DMS 273 (cell line): ENCODE measurements around the gene SMG9.
"Not testable (repeated sequence)": the region's sequence is repeated elsewhere in the genome, so short reads cannot be mapped to it uniquely, and the experiment has no call there.

ENCODE experiments used
- DNase-seq: peaks from one replicate; lab custom pipeline; 2025; ENCODE audit not compliant: unreplicated experiment; lab: John Stamatoyannopoulos, UW

SMG9 gene

GRCh38 chr19:43695985-43696704 lies 58.6 kb downstream of the SMG9 start:
- no peak for DNase-seq

GRCh38 chr19:43694553-43694952 lies 60.2 kb downstream of the SMG9 start:
- DNase-seq, result no peak

DNA sequence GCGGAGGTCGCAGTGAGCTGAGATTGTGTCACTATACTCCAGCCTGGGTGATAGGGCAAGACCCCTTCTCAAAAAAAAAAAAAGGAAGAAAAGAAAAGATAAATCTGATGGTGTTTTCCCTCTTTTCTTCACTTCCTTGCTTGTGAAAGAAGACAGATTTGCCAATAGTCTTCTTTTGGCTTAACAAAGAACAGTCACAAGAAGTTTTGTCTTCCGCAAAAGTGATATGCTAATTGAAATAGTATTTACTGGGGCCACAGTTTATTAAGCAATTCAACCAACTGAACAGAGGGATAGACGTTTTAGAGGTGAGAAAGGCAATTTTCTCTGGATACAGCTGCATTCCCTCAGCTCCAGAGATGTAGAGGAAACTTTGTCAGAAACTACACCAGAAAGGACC lies 61.9 kb downstream of the SMG9 start:
- no peak for DNase-seq

- DNase-seq, result no peak
Observed at GRCh38 chr19:43692385-43692784, 62.4 kb downstream of the SMG9 start.

GRCh38 chr19:43691755-43692154 lies 63.0 kb downstream of the SMG9 start:
- no peak for DNase-seq

DNA sequence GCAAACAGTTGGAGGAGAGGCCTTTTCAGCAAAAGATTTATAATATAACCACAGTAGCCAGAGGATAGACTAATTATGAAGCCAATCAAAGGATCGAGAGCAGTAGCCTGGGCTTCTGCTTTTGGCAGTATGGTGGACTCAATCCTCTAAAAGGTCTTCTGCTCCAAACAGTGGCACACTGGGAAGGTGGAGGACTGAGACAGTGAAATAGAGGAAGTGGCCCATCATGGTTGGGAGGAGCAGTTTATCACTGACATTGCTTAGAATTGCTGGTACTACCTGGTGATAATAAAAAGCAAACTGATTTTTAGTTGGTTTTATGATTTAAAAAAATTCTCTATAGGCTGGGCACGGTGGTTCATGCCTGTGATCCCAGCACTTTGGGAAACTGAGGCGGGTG lies 63.9 kb downstream of the SMG9 start:
- no peak for DNase-seq

DNA sequence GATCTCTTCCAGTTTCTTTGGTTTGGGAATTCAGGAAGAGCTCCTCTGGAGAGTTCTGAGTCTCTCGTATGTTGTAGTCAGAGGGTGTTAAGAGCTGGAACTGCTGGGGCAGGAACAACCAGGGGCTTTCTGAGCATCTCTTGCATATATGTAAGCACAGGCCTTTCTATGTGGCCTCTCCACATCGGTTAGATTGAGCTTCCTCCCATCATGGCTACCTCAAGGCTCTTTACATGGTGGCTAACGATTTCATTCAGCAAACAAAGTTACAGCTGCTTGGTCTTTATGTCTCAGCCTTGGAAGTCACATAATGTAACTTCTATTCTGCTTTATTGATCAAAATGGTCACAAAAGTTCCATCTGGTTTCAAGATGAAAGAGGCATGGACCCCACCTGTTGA lies 64.3 kb downstream of the SMG9 start:
- DNase-seq, result no peak

GRCh38 chr19:43688059-43688701 lies 66.6 kb downstream of the SMG9 start:
- DNase-seq, result no peak

DNA sequence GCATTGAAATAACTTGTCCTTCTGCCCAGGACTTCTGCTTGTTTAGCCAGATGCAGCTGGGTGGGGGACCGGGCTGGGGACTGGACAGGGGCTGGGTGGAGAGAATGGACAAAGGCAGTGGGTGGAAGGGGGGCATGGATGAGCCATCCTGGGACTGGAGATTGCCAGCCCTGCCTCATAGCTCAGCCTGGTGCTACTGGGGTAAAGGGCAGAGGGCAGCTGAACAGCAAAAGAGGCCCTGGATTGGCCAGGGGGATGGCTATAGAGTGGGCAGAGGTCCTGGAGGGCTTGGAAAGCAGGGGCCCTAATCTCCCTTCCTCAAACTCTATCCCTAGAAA lies 67.1 kb downstream of the SMG9 start:
- no peak for DNase-seq

DNA sequence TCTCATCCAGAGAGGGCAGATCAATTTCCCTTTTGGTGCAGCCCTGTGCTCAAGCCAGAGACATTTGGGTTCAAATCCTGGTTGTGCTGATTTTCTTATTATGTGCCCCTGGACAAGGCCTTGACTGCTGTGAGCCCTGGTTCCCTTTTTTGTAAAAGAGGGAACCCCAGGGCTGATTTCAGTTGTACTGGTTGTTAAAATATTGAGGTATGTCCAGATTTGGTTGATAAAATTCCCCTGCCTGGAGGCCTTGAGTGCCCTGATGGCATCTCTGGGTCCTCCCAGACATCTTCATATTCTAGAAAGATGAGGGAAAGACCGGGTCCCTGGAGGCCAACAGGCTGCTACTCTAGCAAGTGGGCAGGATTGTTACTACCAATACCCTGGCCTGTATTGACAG lies 70.4 kb downstream of the SMG9 start:
- no peak for DNase-seq

DNA sequence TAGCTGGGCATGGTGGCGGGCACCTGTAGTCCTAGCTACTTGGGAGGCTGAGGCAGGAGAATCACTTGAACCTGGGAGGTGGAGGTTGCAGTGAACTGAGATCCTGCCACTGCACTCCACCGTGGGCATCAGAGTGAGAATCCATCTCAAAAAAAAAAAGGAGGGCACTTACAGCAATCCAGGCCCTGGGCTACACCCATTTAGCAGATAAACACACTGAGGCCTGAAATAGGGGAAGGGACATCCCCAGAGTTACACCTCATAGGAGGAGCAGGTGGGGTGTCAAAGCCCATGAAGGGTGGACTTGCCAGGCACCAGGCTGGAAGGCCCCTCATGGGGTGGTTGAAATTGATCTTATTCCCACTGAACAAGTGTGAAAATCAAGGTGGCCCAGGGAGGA lies 70.9 kb downstream of the SMG9 start:
- DNase-seq, result no peak

DNA sequence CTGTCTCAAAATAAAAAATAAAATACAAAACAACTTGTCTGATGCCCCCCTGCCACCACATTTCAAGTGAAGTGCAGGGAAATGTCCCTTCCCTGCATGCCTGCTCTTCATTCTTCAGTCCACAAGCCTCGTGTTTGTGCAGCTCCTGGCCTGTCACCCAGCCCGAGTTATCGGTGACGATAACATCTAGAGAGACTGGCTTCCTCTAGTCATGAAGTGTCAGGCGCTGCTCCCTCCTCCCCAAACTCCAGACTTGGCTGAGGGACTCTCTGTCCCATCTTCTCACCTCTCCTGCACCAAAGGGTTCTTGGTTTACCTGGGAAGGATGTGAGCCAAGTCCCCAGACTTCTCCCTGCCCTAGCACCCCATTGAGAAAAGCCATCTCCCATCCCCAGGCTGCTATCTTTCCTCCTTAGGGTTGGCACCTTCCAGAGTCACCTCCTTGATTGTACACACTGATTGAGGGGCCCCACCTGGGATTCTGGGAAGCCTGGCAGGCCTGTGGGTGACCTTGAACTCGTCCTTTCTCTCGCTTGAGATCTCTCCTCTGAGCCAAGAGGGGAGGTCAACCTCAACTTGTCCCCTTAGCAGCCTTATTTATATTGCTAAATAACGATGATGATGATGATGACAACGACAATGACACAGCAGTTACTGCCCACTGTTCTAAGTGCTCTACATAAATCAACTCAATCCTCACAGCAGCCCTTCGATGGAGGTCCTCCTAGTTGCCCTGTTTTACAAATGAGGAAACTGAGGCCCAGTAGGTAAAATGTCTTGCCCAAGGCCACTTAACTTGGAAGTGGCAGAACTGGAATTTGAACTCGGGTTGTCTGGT lies 71.7 kb downstream of the SMG9 start:
- DNase-seq, result no peak

GRCh38 chr19:43682269-43682668 lies 72.5 kb downstream of the SMG9 start:
- not testable (repeated sequence) for DNase-seq

DNA sequence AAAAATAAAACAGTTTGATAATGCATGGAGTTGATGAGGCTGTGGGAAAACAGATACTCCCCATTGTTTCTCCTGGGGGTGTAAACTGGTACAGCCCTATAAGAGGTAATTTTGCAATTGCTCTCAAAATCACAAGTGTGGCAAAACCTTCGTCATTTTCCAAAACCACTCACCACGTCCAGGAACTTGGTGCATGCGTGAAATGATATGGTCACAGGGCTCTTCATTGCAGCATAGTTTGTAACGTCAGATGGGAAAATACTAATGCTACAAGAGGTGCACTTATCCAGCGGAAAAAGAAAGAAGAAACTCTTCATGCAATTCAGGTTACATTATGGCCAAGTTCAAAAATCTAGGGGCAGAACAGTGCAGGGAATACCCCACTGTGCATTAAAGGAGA lies 72.9 kb downstream of the SMG9 start:
- no peak for DNase-seq

DNA sequence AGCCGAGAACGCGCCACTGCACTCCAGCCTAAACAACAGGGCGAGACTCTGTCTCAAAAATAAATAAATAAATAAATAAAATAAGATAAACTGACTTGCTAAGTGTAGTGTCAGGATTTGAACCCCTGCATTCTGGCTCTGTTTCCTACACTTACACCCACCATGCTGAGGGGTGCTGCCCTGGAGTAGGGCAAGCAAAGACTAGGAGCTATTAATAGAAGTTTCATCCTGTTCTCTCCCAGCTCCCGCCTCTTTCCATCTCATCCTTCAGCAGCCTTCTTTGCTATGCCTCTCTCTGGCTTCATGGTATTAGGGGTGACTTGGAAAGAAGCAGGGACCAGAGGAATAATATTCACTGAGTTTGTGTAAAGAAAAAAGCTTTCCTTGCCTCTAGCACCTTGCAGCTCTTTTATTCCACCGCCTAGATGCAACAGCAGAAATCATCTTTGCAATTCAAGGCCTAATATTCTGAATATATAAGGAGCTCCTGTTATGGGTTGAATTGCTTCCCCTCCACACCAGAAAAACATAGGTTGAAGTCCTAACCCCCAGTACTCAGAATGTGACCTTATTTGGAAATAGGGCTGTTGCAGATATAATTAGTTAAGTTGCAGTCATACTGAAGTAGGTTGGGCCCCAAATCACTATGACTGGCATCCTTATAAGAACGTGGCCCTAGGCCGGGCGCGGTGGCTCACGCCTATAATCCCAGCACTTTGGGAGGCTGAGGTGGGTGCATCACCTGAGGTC lies 76.1 kb downstream of the SMG9 start:
- DNase-seq, result no peak
